ENCODE results near the gene TMEM128. TPM values are rescaled to one million over a fixed set of nuclear protein-coding genes. Genes with fewer than 3 reads are reported as not detected.

TMEM128 gene
- total RNA-seq, 1 donor from 2014 or later: 18.9 TPM

GRCh38 chr4:4277531-4277930 lies 29.5 kb upstream of the TMEM128 start:
- DNase-seq (ENCODE audit: low spot score): no peak
- no peak overlapping the region for H3K27ac Mint-ChIP-seq (ENCODE audit: unreplicated experiment)
- peaks cover 25% of the 10 kb centered on the region for H3K36me3 Mint-ChIP-seq (ENCODE audit: low read depth)
- TF ChIP-seq CTCF (IDR thresholded peaks at IDR 0.05): no peak
- no peaks in the 10 kb centered on the region for H3K9me3 Mint-ChIP-seq (ENCODE audit: low read depth)
- no peaks in the 10 kb centered on the region for H3K27me3 Mint-ChIP-seq (ENCODE audit: low read depth)
- no peak overlapping the region for H3K4me3 Mint-ChIP-seq (ENCODE audit: unreplicated experiment)
- no peaks in the 10 kb centered on the region for H3K4me1 Mint-ChIP-seq (ENCODE audit: low read depth)

- no peaks in the 10 kb centered on the region for H3K9me3 Mint-ChIP-seq (ENCODE audit: low read depth)
- no peak for DNase-seq (ENCODE audit: low spot score)
- no peaks in the 10 kb centered on the region for H3K27me3 Mint-ChIP-seq (ENCODE audit: low read depth)
- H3K4me1 Mint-ChIP-seq (ENCODE audit: low read depth): peaks cover 3% of the 10 kb centered on the region
- peaks cover 26% of the 10 kb centered on the region for H3K36me3 Mint-ChIP-seq (ENCODE audit: low read depth)
- H3K4me3 Mint-ChIP-seq (ENCODE audit: unreplicated experiment): no peak overlapping the region
- no peak for TF ChIP-seq CTCF (IDR thresholded peaks at IDR 0.05)
- no peak overlapping the region for H3K27ac Mint-ChIP-seq (ENCODE audit: unreplicated experiment)
These were observed 26.2 kb upstream of the TMEM128 start for GRCh38 chr4:4274226-4274625.

- no peak for TF ChIP-seq CTCF (IDR thresholded peaks at IDR 0.05)
- no peak for DNase-seq (ENCODE audit: low spot score)
- no peak overlapping the region for H3K4me3 Mint-ChIP-seq (ENCODE audit: unreplicated experiment)
- peaks cover 22% of the 10 kb centered on the region for H3K36me3 Mint-ChIP-seq (ENCODE audit: low read depth)
- no peak overlapping the region for H3K27ac Mint-ChIP-seq (ENCODE audit: unreplicated experiment)
- no peaks in the 10 kb centered on the region for H3K27me3 Mint-ChIP-seq (ENCODE audit: low read depth)
- H3K4me1 Mint-ChIP-seq (ENCODE audit: low read depth): peaks cover 3% of the 10 kb centered on the region
- no peaks in the 10 kb centered on the region for H3K9me3 Mint-ChIP-seq (ENCODE audit: low read depth)
These were observed 23.9 kb upstream of the TMEM128 start for GRCh38 chr4:4271912-4272311.

- Mint-ChIP-seq H3K36me3 (ENCODE audit: low read depth) (peaks cover 22% of the 10 kb centered on the region), H3K27ac (ENCODE audit: unreplicated experiment) (peak overlapping the region; percentile 20), H3K4me3 (ENCODE audit: unreplicated experiment) (no peak overlapping the region), H3K27me3 (ENCODE audit: low read depth) (no peaks in the 10 kb centered on the region), H3K4me1 (ENCODE audit: low read depth) (peaks cover 3% of the 10 kb centered on the region), H3K9me3 (ENCODE audit: low read depth) (no peaks in the 10 kb centered on the region)
- TF ChIP-seq CTCF (IDR thresholded peaks at IDR 0.05): no peak
- no peak for DNase-seq (ENCODE audit: low spot score)
These were observed 22.5 kb upstream of the TMEM128 start for GRCh38 chr4:4270529-4270928.

GRCh38 chr4:4269856-4270255 lies 21.8 kb upstream of the TMEM128 start:
- Mint-ChIP-seq H3K4me3 (ENCODE audit: unreplicated experiment) (no peak overlapping the region), H3K36me3 (ENCODE audit: low read depth) (peaks cover 22% of the 10 kb centered on the region), H3K9me3 (ENCODE audit: low read depth) (no peaks in the 10 kb centered on the region), H3K27ac (ENCODE audit: unreplicated experiment) (no peak overlapping the region), H3K4me1 (ENCODE audit: low read depth) (peaks cover 3% of the 10 kb centered on the region), H3K27me3 (ENCODE audit: low read depth) (no peaks in the 10 kb centered on the region)
- no peak for DNase-seq (ENCODE audit: low spot score)
- no peak for TF ChIP-seq CTCF (IDR thresholded peaks at IDR 0.05)
